Adrenal gland (tissue), 12 donors: Measurements from ENCODE around the gene ANKIB1. TPM values are rescaled to one million over a fixed set of nuclear protein-coding genes. Genes with fewer than 3 reads are reported as not detected.
A peak's percentile ranks its signal among the peaks of the same experiment; 100 is the strongest.

Experiments used
- DNase-seq, 7 donors: peaks; one replicate each; pipeline ENCODE4 v3.0.0-alpha.2; 2019 to 2020
- H3K27ac ChIP-seq, 5 donors: fragments of 200-600 bp; sonication (generic) in 4 of 5; 1 replicate in 3 of 5; 2 replicates in 2 of 5; pipeline versions ENCODE4 v1.5.1 to v1.8.0; 2016 to 2020; ENCODE audit warnings: mild to moderate bottlenecking in 1 of 5
- H3K27me3 ChIP-seq: fragments of 200-600 bp; 2 replicates; pipeline ENCODE4 v1.8.0; 2021
- H3K36me3 ChIP-seq, 2 donors: fragments of 200-600 bp; replicated peaks in 1 of 2; 1 replicate in 1 of 2; 2 replicates in 1 of 2; pipeline versions ENCODE4 v1.5.1 to v1.8.0; 2018 to 2022
- H3K4me1 ChIP-seq, 2 donors: fragments of 200-600 bp; replicated peaks in 1 of 2; 1 replicate in 1 of 2; 2 replicates in 1 of 2; pipeline versions ENCODE4 v1.5.1 to v1.8.0; 2018 to 2021
- H3K4me3 ChIP-seq, 4 donors: fragments of 200-600 bp; sonication (generic) in 3 of 4; one replicate each; pipeline ENCODE4 v1.5.1; 2016 to 2018
- H3K9me3 ChIP-seq, 3 donors: fragments of 200-600 bp; sonication (generic) in 1 of 3; replicated peaks in 1 of 3; 1 replicate in 2 of 3; 2 replicates in 1 of 3; pipeline versions ENCODE4 v1.5.1 to v1.8.0; 2016 to 2021
- CTCF ChIP-seq, 6 experiments: fragments of 450-650 bp in 4 of 6; fragments of 200-600 bp in 2 of 6; sonication (generic) in 1 of 6; IDR thresholded peaks; 1 replicate in 5 of 6; 2 replicates in 1 of 6; pipeline versions ENCODE4 v1.5.1 to v1.8.0; 2016 to 2021; ENCODE audit warnings: antibody characterized with exemption in 6 of 6, mild to moderate bottlenecking in 2 of 6, moderate library complexity in 1 of 6
- POLR2A ChIP-seq, 2 donors: fragments of 450-650 bp; IDR thresholded peaks; one replicate each; pipeline ENCODE4 v1.6.1; 2017; ENCODE audit warnings: antibody characterized with exemption in 2 of 2, mild to moderate bottlenecking in 2 of 2, moderate library complexity in 1 of 2
- WGBS, 4 donors: extraction: QIAGEN DNeasy Blood & Tissue Kit in 2 of 4; methylation state at CpG; one replicate each; pipeline versions ENCODE4 v1.1.5 to v1.1.7; 2013 to 2017; 5-methylcytosine and 5-hydroxymethylcytosine counted together
- intact Hi-C, 2 donors: fragments of 100-400 bp; cut with DNase I; formaldehyde crosslinking; loops; one replicate each; pipeline versions ENCODE4 v1.14.1 to v1.15.0; 2022 to 2023
- microRNA-seq, 3 donors: library from miRNA; unstranded; fragments of <30 nt; microRNA quantifications; one replicate each; pipeline ENCODE4, GENCODE V29; 2017 to 2020
- polyA plus RNA-seq, 3 donors: library from polyadenylated mRNA; stranded (reverse); fragments of 200-250 nt in 2 of 3; fragments of 350-450 nt in 1 of 3; fragmentation: Illumina TruSeq in 1 of 3; extraction: RNeasy Lipid Tissue Mini Kit (QIAGEN cat#74804) in 1 of 3; gene quantifications; one replicate each; pipeline ENCODE4 v1.2.3, GENCODE V29; 2013 to 2014
- small RNA-seq, 2 donors: library from RNA; depleted of rRNA; stranded (forward); fragments of <200 nt; gene quantifications; one replicate each; pipeline ENCODE3, GENCODE V24; 2016
- total RNA-seq, 9 donors: library from RNA; depleted of rRNA in 4 of 9; stranded (reverse); fragments of >200 nt in 4 of 9; fragments of 120-200 nt in 1 of 9; fragmentation: NEBNext Ultra II Directional in 1 of 9; extraction: Animal tissue kit (Norgen Biotek cat#: 25700) in 1 of 9; gene quantifications; one replicate each; pipeline versions ENCODE4 v1.1.0 to v1.2.4, GENCODE V29; 2013 to 2023
- donor health status: healthy with polysubstance abuse.
- donor health status: Bipolar disorder and iron deficiency.
- donor health status: DM: yes; HTN: yes; CAD: no.
- donor health status: DM: no; HTN: no; CAD: no.
- donor health status: DM: no; HTN: no; CAD: no.
- donor health status: DM: yes; HTN: yes; CAD: no.

Gene ANKIB1
- total and polyA plus RNA-seq, 12 donors: 10.3 to 57.0 (median 42.9) TPM

- Histone ChIP-seq H3K4me3 (peak within 1 kb of the TSS; percentile 81 to 100 (median 94)), H3K27ac (peak within 1 kb of the TSS; percentile 81 to 98 (median 97)), H3K4me1 (peaks cover 0 to 11% of the 10 kb centered on the region in 2 donors), H3K36me3 (peaks cover 0 to 32% of the 10 kb centered on the region in 2 donors), H3K27me3 (no peaks in the 10 kb centered on the region), H3K9me3 (no peaks in the 10 kb centered on the region)
- DNase-seq: peak; percentile 93 to 95 (median 94)
- intact Hi-C loops: loop anchor here in 1 of 2 donors (5.0 kb wide), 1 partner anchor 270 kb away; the partner anchor contains the start of gene LRRD1
- WGBS, 4 donors: 0% methylated on average over 2 to 87 of the region's 87 CpGs
- TF ChIP-seq POLR2A (IDR thresholded peaks at IDR 0.05) (peak; percentile 66 to 87), CTCF (IDR thresholded peaks at IDR 0.05) (peak; percentile 2 to 97 (median 92))
Observed at GRCh38 chr7:92447345-92448204, 201.8 kb downstream of the ANKIB1 start, which contains the start of gene GATAD1. GATAD1 (plus strand) TSS chr7:92447482; CDS start chr7:92447730, 248 bp downstream.

- intact Hi-C loops: loop anchor here in 1 of 2 donors (5.0 kb wide), 1 partner anchor 271 kb away; the partner anchor contains the start of gene LRRD1
- WGBS, 4 donors: 0 to 1% (median 0%) methylated on average over 11 of the region's 11 CpGs
- H3K4me1 ChIP-seq: peaks cover 0 to 11% of the 10 kb centered on the region in 2 donors
- peak overlapping the region; percentile 81 to 98 (median 97) for H3K27ac ChIP-seq
- H3K36me3 ChIP-seq: peaks cover 0 to 39% of the 10 kb centered on the region in 2 donors
- TF ChIP-seq CTCF (IDR thresholded peaks at IDR 0.05) (peak in 5 of 6 experiments; percentile 4 to 37 (median 21)), POLR2A (IDR thresholded peaks at IDR 0.05) (peak in 1 of 2 donors; percentile 24)
- H3K9me3 ChIP-seq: no peaks in the 10 kb centered on the region
- H3K4me3 ChIP-seq: peak overlapping the region; percentile 81 to 100 (median 94)
- peak; percentile 40 to 76 (median 55) for DNase-seq
- H3K27me3 ChIP-seq: no peaks in the 10 kb centered on the region
Observed at GRCh38 chr7:92448205-92448747, 202.5 kb downstream of the ANKIB1 start.

Small RNAs within 50 kb of the gene (microRNA-seq; reads per million reads assigned to microRNA genes)
- 0 reads per million in 3 donors for gene MIR1285-1

Small RNAs within 50 kb of the gene (small RNA-seq; reads per million reads assigned to genes)
- gene MIR1285-1 (0 to 0.08 reads per million in 2 donors), gene RF00019 (0 reads per million in 2 donors)

Other genes starting within 250 kb of the ANKIB1 start
- 1,000 to 10,000 TPM in 1 of 9 donors, 100 to 1,000 TPM in 5, 10 to 100 TPM in 3; 49.4 to 1,068 (median 111) TPM for gene CYP51A1, start 111.5 kb upstream of the ANKIB1 start, total RNA-seq
- 100 to 1,000 TPM in 1 of 3 donors, 10 to 100 TPM in 1, 1 to 10 TPM in 1; 10.0 to 821 (median 21.5) TPM for gene CYP51A1, start 111.5 kb upstream of the ANKIB1 start, polyA plus RNA-seq
- under 1 TPM in 5 of 9 donors, not detected in 4; 0.16 to 0.50 (median 0.18) TPM for gene LRRD1, start 66.8 kb upstream of the ANKIB1 start, total RNA-seq
- under 1 TPM; 0.07 to 0.22 (median 0.08) TPM for gene LRRD1, start 66.8 kb upstream of the ANKIB1 start, polyA plus RNA-seq
- 100 to 1,000 TPM in 1 of 9 donors, 10 to 100 TPM in 8; 25.5 to 119 (median 45.1) TPM for gene KRIT1, start 60 bp upstream of the ANKIB1 start, total RNA-seq
- gene KRIT1, start 60 bp upstream of the ANKIB1 start, polyA plus RNA-seq: 10 to 100 TPM; 25.2 to 37.5 (median 37.4) TPM
- 10 to 100 TPM; 25.0 to 88.0 (median 35.3) TPM for gene GATAD1, start 201.5 kb downstream of the ANKIB1 start, total RNA-seq
- gene GATAD1, start 201.5 kb downstream of the ANKIB1 start, polyA plus RNA-seq: 10 to 100 TPM; 30.1 to 41.5 (median 33.9) TPM
- under 1 TPM in 1 of 9 donors, not detected in 8; 0.06 TPM for gene ERVW-1, start 232.0 kb downstream of the ANKIB1 start, total RNA-seq
- not detected for gene ERVW-1, start 232.0 kb downstream of the ANKIB1 start, polyA plus RNA-seq